Measurements from ENCODE around the gene CYP4F22.
"Not testable (repeated sequence)": the region's sequence is repeated elsewhere in the genome, so short reads cannot be mapped to it uniquely, and the experiment has no call there.

CYP4F22 gene

GRCh38 chr19:15495151-15495550 lies 13.2 kb upstream of the CYP4F22 start:
- DNase-seq = no peak

- no peak for DNase-seq
Measured at GRCh38 chr19:15498156-15498858, 10.0 kb upstream of the CYP4F22 start.

GRCh38 chr19:15498910-15499309 lies 9.4 kb upstream of the CYP4F22 start:
- DNase-seq = no peak

GRCh38 chr19:15501596-15501995 lies 6.7 kb upstream of the CYP4F22 start:
- no peak for DNase-seq

GRCh38 chr19:15502264-15502663 lies 6.1 kb upstream of the CYP4F22 start:
- DNase-seq = no peak

GRCh38 chr19:15506074-15506571 lies 2.2 kb upstream of the CYP4F22 start:
- no peak for DNase-seq

GRCh38 chr19:15507068-15508034 lies 974 bp upstream of the CYP4F22 start:
- no peak for DNase-seq

GRCh38 chr19:15511671-15512424 lies 3.5 kb downstream of the CYP4F22 start:
- no peak for DNase-seq

GRCh38 chr19:15515227-15515625 lies 6.9 kb downstream of the CYP4F22 start:
- not testable (repeated sequence) for DNase-seq

- no peak for DNase-seq
Measured at GRCh38 chr19:15516363-15516762, 8.0 kb downstream of the CYP4F22 start.

GRCh38 chr19:15517778-15518177 lies 9.5 kb downstream of the CYP4F22 start:
- no peak for DNase-seq

- DNase-seq = no peak
Measured at GRCh38 chr19:15519433-15519976, 11.2 kb downstream of the CYP4F22 start.

GRCh38 chr19:15524781-15525180 lies 16.5 kb downstream of the CYP4F22 start:
- DNase-seq = no peak

- DNase-seq = no peak
Measured at GRCh38 chr19:15525291-15525690, 17.0 kb downstream of the CYP4F22 start.

- DNase-seq = no peak
Measured at GRCh38 chr19:15526408-15526807, 18.1 kb downstream of the CYP4F22 start.

GRCh38 chr19:15527705-15528104 lies 19.4 kb downstream of the CYP4F22 start:
- no peak for DNase-seq

- no peak for DNase-seq
Measured at GRCh38 chr19:15529774-15530372, 21.5 kb downstream of the CYP4F22 start.

GRCh38 chr19:15532779-15533521 lies 24.6 kb downstream of the CYP4F22 start:
- DNase-seq = peak; percentile 27

- DNase-seq = not testable (repeated sequence)
Measured at GRCh38 chr19:15533522-15533830, 25.2 kb downstream of the CYP4F22 start.

GRCh38 chr19:15534957-15535864 lies 26.9 kb downstream of the CYP4F22 start:
- DNase-seq = no peak

GRCh38 chr19:15536350-15536749 lies 28.0 kb downstream of the CYP4F22 start:
- no peak for DNase-seq

Measured in activated CD4-positive, alpha-beta T cell treated with anti-CD3 and anti-CD28 coated beads, Interleukin-2, amount 50 U/mL, for 16 hours (primary cell).